ENCODE results near the gene FANCI. TPM values are rescaled to one million over a fixed set of nuclear protein-coding genes. Genes with fewer than 3 reads are reported as not detected.
A peak's percentile ranks its signal among the peaks of the same experiment; 100 is the strongest.

The FANCI gene
- total and polyA plus RNA-seq, 2 of the 13 experiments (the other 11 are each of a cell fraction or from before 2014, with no cell fraction given) = 15.7 to 68.8 TPM

DNA sequence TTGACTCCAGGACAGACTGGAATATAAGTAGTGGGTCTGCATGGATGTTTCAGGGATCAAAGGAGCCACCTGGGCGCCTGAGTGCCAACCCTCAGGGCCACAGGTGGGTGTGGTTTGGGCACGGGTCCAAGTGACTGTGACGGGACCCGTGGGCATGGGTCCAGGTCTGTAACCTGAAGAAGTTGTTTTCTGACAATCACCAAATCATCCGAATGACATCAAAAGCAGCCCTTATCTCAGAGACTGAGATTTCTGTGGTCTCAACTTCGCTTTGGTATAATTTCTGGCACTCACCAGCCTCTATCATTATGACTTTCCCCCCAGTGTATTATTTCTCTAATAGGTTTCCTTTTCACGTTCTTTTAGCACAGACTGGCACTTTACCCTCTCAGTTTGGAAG lies 46.8 kb upstream of the FANCI start (continued):
- no peak for TF ChIP-seq ZNF879 (CRISPR knock-in tag; IDR thresholded peaks at IDR 0.05)
- TF ChIP-seq ZNF124 (CRISPR knock-in tag; IDR thresholded peaks at IDR 0.05) = no peak
- TF ChIP-seq ZKSCAN1 (IDR thresholded peaks at IDR 0.05; ENCODE audit: low read length) = no peak
- TF ChIP-seq JUNB (CRISPR knock-in tag; IDR thresholded peaks at IDR 0.05; ENCODE audit: borderline replicate concordance) = no peak
- no peak for TF ChIP-seq ATRX (CRISPR knock-in tag; IDR thresholded peaks at IDR 0.05; ENCODE audit: borderline replicate concordance)
- TF ChIP-seq PHF8 (CRISPR knock-in tag; IDR thresholded peaks at IDR 0.05) = no peak

DNA sequence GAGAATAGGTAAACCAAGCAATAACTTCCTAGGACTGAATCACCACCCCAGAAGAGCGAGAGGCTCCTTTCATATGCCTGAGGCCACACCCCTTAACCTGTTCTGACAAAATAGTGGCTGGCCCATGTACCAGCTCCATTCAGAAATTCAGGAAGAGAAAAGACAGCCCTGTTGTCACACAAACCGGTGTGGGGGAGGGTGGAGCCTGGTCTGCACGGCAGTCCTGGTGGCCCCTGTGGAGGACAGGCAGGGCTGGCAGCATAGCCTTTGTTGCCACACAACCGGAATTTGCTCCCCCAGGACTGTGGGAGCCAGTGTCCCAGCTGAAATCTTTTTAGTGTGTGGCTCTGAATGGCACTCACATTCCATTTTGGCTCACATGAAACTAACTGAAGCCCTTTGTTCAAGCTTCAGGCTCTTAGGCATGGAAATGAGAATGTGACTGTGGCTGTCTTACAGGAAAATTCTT lies 46.2 kb upstream of the FANCI start:
- Histone ChIP-seq H3K79me2 (ENCODE audit: insufficient read depth, low read length) (no peaks in the 10 kb centered on the region), H3K4me1 (ENCODE audit: insufficient read depth, low read length) (peaks cover 51% of the 10 kb centered on the region), H3K4me2 (ENCODE audit: low read depth, low read length) (peak overlapping the region; percentile 34), H3K27ac (ENCODE audit: extremely low read length, insufficient read depth, low read length) (peak overlapping the region; percentile 37), H3K27me3 (ENCODE audit: control insufficient read depth in 1 of 2, insufficient read depth in 2 of 2, low read length in 2 of 2) (no peaks in the 10 kb centered on the region), H3K9me3 (ENCODE audit: low read length) (no peaks in the 10 kb centered on the region), H3K4me3 (replicated peaks in 1 of 3; ENCODE audit: insufficient read depth in 1 of 3, low read depth in 2 of 3, low read length in 3 of 3) (no peak overlapping the region), H3K9ac (ENCODE audit: insufficient read depth, low read depth, low read length) (peak overlapping the region; percentile 19; the same call in 1 of the 2 replicates), H2AFZ (ENCODE audit: low read length) (no peak overlapping the region), H3K36me3 (replicated peaks in 1 of 2; ENCODE audit: control insufficient read depth in 1 of 2, insufficient read depth in 2 of 2, low read length in 2 of 2) (peaks cover 2 to 22% of the 10 kb centered on the region in 2 experiments; a peak in 2 of 5 replicates), H4K20me1 (ENCODE audit: insufficient read depth, low read length) (no peaks in the 10 kb centered on the region)
- no TSS peak for BruUV-seq (replicated peaks)
- ChIA-PET CTCF (ENCODE audit: low intra/inter-chr PET ratio, low total read pairs) (no interaction called here), POLR2A (no interaction called here)
- DNase-seq (ENCODE audit: low spot score) (peak; percentile 93), FAIRE-seq (peak; percentile 63), ATAC-seq (peak; percentile 92)
- intact Hi-C loops (cut with micrococcal nuclease; ENCODE audit: unreplicated experiment) = no loop called here
- in situ Hi-C loops (cut with HindIII; ENCODE audit: extremely low pct_ligation_motif_present, low pct_unique_long_range_greater_than_20kb) = no loop called here
- WGBS (ENCODE audit: low lambda C conversion rate) = 79% methylated on average over 1 of the region's 4 CpGs
- peak; percentile 26 for TF ChIP-seq TEAD3 (CRISPR knock-in tag; optimal IDR thresholded peaks at IDR 0.05; ENCODE audit: borderline replicate concordance)
- TF ChIP-seq GLMP (CRISPR knock-in tag; IDR thresholded peaks at IDR 0.05; ENCODE audit: borderline replicate concordance) = no peak
- peak; percentile 67 for TF ChIP-seq XRCC5 (optimal IDR thresholded peaks at IDR 0.05; ENCODE audit: low read length)
- TF ChIP-seq ZNF512 (CRISPR knock-in tag; IDR thresholded peaks at IDR 0.05) = no peak
- TF ChIP-seq HNF4A (CRISPR knock-in tag; IDR thresholded peaks at IDR 0.05) = peak; percentile 32; the same call in 1 of the 2 replicates
- no peak for TF ChIP-seq RELA (CRISPR knock-in tag; IDR thresholded peaks at IDR 0.05)
- no peak for TF ChIP-seq LCORL (IDR thresholded peaks at IDR 0.05)
- 0 out of 2 replicates have a peak, but pooled peaks have one; percentile 36 for TF ChIP-seq LCORL (CRISPR knock-in tag; IDR thresholded peaks at IDR 0.05)
- TF ChIP-seq KAT8 (CRISPR knock-in tag; IDR thresholded peaks at IDR 0.05) = 0 out of 2 replicates have a peak, but pooled peaks have one; percentile 12
- TF ChIP-seq CEBPB (IDR thresholded peaks at IDR 0.05; ENCODE audit: borderline replicate concordance, low read depth, low read length) = peak; percentile 12; the same call in 1 of the 2 replicates
- peak; percentile 61; the same call in 1 of the 2 replicates for TF ChIP-seq SOX5 (CRISPR knock-in tag; IDR thresholded peaks at IDR 0.05; ENCODE audit: borderline replicate concordance)
- no peak for TF ChIP-seq ATF1 (CRISPR knock-in tag; IDR thresholded peaks at IDR 0.05)
- TF ChIP-seq ZNF687 (CRISPR knock-in tag; IDR thresholded peaks at IDR 0.05) = peak; percentile 52
- TF ChIP-seq ZFAT (CRISPR knock-in tag; conservative IDR thresholded peaks at IDR 0.05) = no peak

Data from HepG2 (cell line).